ENCODE measurements around the gene GRXCR2.
A peak's percentile ranks its signal among the peaks of the same experiment; 100 is the strongest.

Gene GRXCR2

GRCh38 chr5:145826895-145827674 lies 45.7 kb downstream of the GRXCR2 start:
- TF ChIP-seq CTCF (conservative IDR thresholded peaks at IDR 0.05), result no peak
- H3K27ac ChIP-seq, result no peak overlapping the region

GRCh38 chr5:145825751-145826180 lies 47.0 kb downstream of the GRXCR2 start:
- TF ChIP-seq CTCF (conservative IDR thresholded peaks at IDR 0.05), result peak; percentile 67
- no peak overlapping the region for H3K27ac ChIP-seq

- TF ChIP-seq CTCF (conservative IDR thresholded peaks at IDR 0.05), result no peak
- no peak overlapping the region for H3K27ac ChIP-seq
Observed at GRCh38 chr5:145824040-145824439, 48.8 kb downstream of the GRXCR2 start.

- no peak overlapping the region for H3K27ac ChIP-seq
Observed at GRCh38 chr5:145818604-145819003, 54.2 kb downstream of the GRXCR2 start.

GRCh38 chr5:145812877-145813276 lies 59.9 kb downstream of the GRXCR2 start:
- no peak for TF ChIP-seq CTCF (conservative IDR thresholded peaks at IDR 0.05)

More at GRCh38 chr5:145818604-145819003, 54.2 kb downstream of the GRXCR2 start:
- no peak for TF ChIP-seq CTCF (conservative IDR thresholded peaks at IDR 0.05)

GRCh38 chr5:145811834-145812625 lies 60.8 kb downstream of the GRXCR2 start:
- TF ChIP-seq CTCF (conservative IDR thresholded peaks at IDR 0.05), result peak; percentile 64
- no peak overlapping the region for H3K27ac ChIP-seq

More at GRCh38 chr5:145812877-145813276, 59.9 kb downstream of the GRXCR2 start:
- H3K27ac ChIP-seq, result no peak overlapping the region
